WI38 (cell line): ENCODE measurements around the gene AP3B2.

Experiments
- H3K4me3 ChIP-seq: 2 replicates; pipeline ENCODE4 v1.5.1; 2011; ENCODE audit warnings: low read depth, mild to moderate bottlenecking, control low read depth, low read length
- TF ChIP-seq, protein P1 (sequence below): IDR thresholded peaks from 2 replicates; pipeline ENCODE4 v1.5.1; 2012; ENCODE audit warnings: low read depth, mild to moderate bottlenecking, control low read depth, low read length

The AP3B2 gene

DNA sequence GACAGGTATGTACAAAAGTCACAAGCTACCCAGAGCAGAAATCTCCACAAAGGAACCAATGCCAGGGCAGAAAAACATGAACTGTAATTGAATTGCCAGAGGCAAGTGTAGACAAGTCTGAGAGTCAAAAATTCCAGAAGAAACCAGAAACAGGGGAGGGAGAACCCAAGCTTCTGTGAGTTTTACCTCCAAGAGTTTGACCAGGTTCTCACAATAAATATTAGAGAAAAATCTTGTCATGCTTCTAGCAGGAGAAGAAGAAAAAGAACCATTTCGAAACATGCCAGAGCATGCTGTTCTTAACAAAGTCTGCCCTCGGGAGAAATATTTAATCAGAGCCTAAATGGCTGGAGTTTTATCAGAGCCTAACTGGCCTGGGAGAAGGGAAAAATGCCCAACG, 32.5 kb upstream of the AP3B2 start:
- H3K4me3 ChIP-seq, result no peak overlapping the region
- TF ChIP-seq, protein P1, sequence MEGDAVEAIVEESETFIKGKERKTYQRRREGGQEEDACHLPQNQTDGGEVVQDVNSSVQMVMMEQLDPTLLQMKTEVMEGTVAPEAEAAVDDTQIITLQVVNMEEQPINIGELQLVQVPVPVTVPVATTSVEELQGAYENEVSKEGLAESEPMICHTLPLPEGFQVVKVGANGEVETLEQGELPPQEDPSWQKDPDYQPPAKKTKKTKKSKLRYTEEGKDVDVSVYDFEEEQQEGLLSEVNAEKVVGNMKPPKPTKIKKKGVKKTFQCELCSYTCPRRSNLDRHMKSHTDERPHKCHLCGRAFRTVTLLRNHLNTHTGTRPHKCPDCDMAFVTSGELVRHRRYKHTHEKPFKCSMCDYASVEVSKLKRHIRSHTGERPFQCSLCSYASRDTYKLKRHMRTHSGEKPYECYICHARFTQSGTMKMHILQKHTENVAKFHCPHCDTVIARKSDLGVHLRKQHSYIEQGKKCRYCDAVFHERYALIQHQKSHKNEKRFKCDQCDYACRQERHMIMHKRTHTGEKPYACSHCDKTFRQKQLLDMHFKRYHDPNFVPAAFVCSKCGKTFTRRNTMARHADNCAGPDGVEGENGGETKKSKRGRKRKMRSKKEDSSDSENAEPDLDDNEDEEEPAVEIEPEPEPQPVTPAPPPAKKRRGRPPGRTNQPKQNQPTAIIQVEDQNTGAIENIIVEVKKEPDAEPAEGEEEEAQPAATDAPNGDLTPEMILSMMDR, result no peak

DNA sequence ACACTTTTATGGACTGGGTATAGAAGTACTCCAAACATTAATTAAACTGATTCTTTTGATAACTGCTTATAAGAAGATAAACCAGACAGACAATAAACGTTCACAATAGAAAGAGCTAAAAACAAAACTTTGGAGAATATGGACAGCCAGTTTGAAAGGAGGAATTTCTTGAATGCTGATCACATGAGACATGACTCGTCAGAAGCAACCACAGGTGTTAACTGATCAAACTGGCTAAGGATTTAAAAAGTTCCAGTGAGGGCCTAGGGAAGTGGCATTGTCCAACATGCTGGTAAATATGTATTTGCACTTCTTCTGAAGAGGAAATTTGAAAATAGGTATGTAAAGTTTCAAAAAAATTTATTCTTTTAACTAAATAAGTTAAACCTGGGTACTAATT, 29.4 kb upstream of the AP3B2 start:
- TF ChIP-seq, protein P1, result no peak

DNA sequence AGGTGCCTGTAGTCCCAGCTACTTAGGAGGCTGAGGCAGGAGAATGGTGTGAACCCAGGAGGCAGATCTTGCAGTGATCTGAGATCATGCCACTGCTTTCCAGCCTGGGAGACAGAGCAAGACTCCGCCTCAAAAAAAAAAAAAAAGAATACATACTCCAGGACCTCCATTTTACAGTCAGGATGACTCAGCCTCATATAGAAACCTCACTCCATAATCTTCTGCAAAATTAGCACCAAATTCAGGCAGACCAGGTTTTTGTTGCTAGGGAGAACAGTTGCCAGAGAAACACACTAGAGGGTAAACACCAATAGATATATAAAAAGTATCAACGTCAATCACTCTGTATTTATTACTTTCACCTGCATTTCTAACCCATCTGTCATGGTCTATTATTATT, 28.3 kb upstream of the AP3B2 start:
- TF ChIP-seq, protein P1, result no peak
- H3K4me3 ChIP-seq, result no peak overlapping the region

More for the DNA sequence above, 29.4 kb upstream of the AP3B2 start:
- H3K4me3 ChIP-seq, result no peak overlapping the region

DNA sequence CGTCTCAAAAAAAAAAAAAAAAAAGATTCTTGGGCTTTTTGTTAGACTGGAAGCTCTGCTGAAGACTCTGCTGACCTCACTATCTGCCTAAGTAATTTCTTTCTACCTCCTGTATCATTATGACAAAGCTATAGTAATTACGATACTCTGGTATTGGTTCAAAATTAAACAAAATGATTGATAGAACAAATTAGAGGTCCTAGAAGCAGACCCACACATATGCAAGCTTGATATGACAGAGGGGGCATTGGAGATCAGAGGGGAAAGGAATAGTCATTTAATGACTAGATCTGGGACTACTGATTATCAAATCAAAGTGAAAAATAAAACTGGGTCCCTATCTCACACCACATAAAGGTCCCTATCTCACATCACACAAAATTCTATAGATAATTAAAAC, 21.9 kb upstream of the AP3B2 start:
- TF ChIP-seq, protein P1, result no peak
- H3K4me3 ChIP-seq, result no peak overlapping the region

DNA sequence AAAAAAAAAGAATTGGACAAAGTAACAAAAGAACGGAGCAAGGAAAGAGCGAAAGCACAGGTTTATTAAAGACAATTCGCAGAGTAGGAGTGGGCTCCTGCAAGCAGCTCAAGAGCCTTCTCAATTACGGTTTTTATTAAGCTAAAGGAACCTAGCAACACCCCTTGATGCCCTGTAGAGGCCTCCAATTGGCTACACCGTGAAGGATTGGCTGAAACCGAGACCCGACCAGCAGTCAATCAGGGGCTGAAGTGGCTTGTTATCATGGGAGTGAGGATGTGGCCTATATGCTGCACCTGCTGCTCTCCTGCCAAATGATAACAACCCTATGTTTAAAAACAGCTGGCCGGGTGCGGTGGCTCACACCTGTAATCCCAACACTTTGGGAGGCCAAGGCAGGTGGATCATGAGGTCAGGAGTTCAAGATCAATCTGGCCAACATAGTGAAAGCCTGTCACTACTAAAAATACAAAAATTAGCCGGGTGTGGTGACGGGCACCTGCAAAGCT, 20.4 kb upstream of the AP3B2 start:
- TF ChIP-seq, protein P1, result no peak
- no peak overlapping the region for H3K4me3 ChIP-seq

DNA sequence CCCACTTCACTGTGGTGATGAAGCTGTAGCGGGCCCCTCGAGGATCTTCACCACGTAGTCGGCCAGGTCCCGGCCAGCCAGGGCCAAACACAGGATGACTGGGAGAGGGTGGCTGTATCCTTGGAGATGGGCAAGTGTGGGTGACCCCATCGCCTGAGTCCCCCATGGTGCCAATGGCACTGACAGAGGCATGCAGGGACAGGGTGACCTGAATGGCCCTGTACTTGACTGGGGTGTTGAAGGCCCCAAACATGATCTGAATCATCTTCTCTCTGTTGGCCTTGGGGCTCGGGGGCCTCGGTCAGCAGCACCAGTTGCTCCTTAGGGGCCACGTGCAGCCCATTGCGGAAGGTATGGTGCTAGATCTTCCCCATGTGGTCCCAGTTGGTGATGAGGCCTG, 17.1 kb upstream of the AP3B2 start:
- TF ChIP-seq, protein P1, result no peak
- H3K4me3 ChIP-seq, result no peak overlapping the region

DNA sequence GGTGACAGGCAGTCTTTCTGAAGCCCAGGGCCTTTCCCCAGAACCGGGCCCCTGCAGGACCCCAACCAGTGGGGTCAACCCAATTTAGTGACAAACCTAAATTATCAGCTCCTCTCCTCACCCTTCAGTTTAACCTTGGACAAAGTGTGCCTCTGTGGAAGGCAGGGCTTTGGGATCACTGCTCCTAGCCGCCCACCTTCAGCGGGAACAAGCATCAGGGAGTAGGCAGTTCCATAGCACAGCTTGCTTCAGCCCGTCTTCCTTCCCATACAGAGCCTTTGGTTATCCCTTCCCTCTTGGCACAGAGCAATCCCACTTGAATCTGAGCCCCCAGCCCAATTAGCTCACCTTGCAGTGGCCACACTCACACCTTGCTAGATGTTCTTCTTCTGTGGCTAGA, 5.3 kb upstream of the AP3B2 start:
- H3K4me3 ChIP-seq, result no peak overlapping the region
- TF ChIP-seq, protein P1, result no peak
